COLO668 (cell line): ENCODE results near the gene TSPAN18.

Experiments used
- DNase-seq: peaks from one replicate; lab custom pipeline; 2025; ENCODE audit not compliant: unreplicated experiment; lab: John Stamatoyannopoulos, UW

TSPAN18 gene

GRCh38 chr11:44880953-44881352 is 154.2 kb downstream of the TSPAN18 start:
- DNase-seq = no peak

GRCh38 chr11:44883277-44883676 is 156.5 kb downstream of the TSPAN18 start:
- no peak for DNase-seq

GRCh38 chr11:44884056-44884455 is 157.3 kb downstream of the TSPAN18 start:
- DNase-seq = no peak

GRCh38 chr11:44885065-44885810 is 158.5 kb downstream of the TSPAN18 start:
- no peak for DNase-seq

- DNase-seq = no peak
Measured at GRCh38 chr11:44885919-44886789, 159.4 kb downstream of the TSPAN18 start.

- DNase-seq = no peak
Measured at GRCh38 chr11:44886790-44887140, 160.0 kb downstream of the TSPAN18 start.

GRCh38 chr11:44887636-44888035 is 160.9 kb downstream of the TSPAN18 start:
- DNase-seq = no peak

GRCh38 chr11:44889266-44889665 is 162.5 kb downstream of the TSPAN18 start:
- DNase-seq = no peak

- DNase-seq = no peak
Measured at GRCh38 chr11:44892843-44893242, 166.1 kb downstream of the TSPAN18 start.

GRCh38 chr11:44893308-44893822 is 166.6 kb downstream of the TSPAN18 start:
- no peak for DNase-seq

- peak; percentile 50 for DNase-seq
Measured at GRCh38 chr11:44893846-44894617, 167.3 kb downstream of the TSPAN18 start.

- no peak for DNase-seq
Measured at GRCh38 chr11:44899959-44900358, 173.2 kb downstream of the TSPAN18 start.

GRCh38 chr11:44901120-44901633 is 174.4 kb downstream of the TSPAN18 start:
- no peak for DNase-seq

- no peak for DNase-seq
Measured at GRCh38 chr11:44901786-44902185, 175.0 kb downstream of the TSPAN18 start.

GRCh38 chr11:44903035-44903434 is 176.3 kb downstream of the TSPAN18 start:
- DNase-seq = no peak

GRCh38 chr11:44903518-44903917 is 176.8 kb downstream of the TSPAN18 start:
- DNase-seq = no peak

GRCh38 chr11:44904261-44905020 is 177.7 kb downstream of the TSPAN18 start:
- DNase-seq = no peak

- DNase-seq = no peak
Measured at GRCh38 chr11:44905131-44905866, 178.5 kb downstream of the TSPAN18 start.

GRCh38 chr11:44906649-44907048 is 179.9 kb downstream of the TSPAN18 start:
- DNase-seq = no peak

- no peak for DNase-seq
Measured at GRCh38 chr11:44909557-44909956, 182.8 kb downstream of the TSPAN18 start.
